Measurements from ENCODE around the gene SLC25A2.

SLC25A2 gene

GRCh38 chr5:141313711-141314110 lies 9.9 kb upstream of the SLC25A2 start:
- no peak for DNase-seq (ENCODE audit: low spot score)

GRCh38 chr5:141306630-141307029 lies 2.8 kb upstream of the SLC25A2 start:
- no peak for DNase-seq (ENCODE audit: low spot score)

- DNase-seq (ENCODE audit: low spot score): no peak
These were observed 5.5 kb downstream of the SLC25A2 start for GRCh38 chr5:141298376-141298775.

GRCh38 chr5:141272906-141273305 lies 30.9 kb downstream of the SLC25A2 start:
- no peak for DNase-seq (ENCODE audit: low spot score)

- DNase-seq (ENCODE audit: low spot score): no peak
These were observed 34.7 kb downstream of the SLC25A2 start for GRCh38 chr5:141269195-141269594.

- DNase-seq (ENCODE audit: low spot score): no peak
These were observed 42.7 kb downstream of the SLC25A2 start for GRCh38 chr5:141261238-141261546.

- no peak for DNase-seq (ENCODE audit: low spot score)
These were observed 43.2 kb downstream of the SLC25A2 start for GRCh38 chr5:141260458-141261237.

GRCh38 chr5:141258948-141259347 lies 44.9 kb downstream of the SLC25A2 start:
- DNase-seq (ENCODE audit: low spot score): no peak

- no peak for DNase-seq (ENCODE audit: low spot score)
These were observed 45.4 kb downstream of the SLC25A2 start for GRCh38 chr5:141258464-141258863.

Measured in HuH-7 (cell line).